AG04450 (cell line): ENCODE data around the gene CHCHD6. TPM values are rescaled to one million over a fixed set of nuclear protein-coding genes. Genes with fewer than 3 reads are reported as not detected.

Experiments
- CTCF ChIA-PET: fragments of 300-600, 350-600 bp; formaldehyde crosslinking; extraction: SDS; loops from one replicate; lab custom pipeline; 2022; ENCODE audit warnings: antibody characterized with exemption, inconsistent platforms; lab: Charles Lee
- POLR2A ChIA-PET: fragments of 350-600 bp; formaldehyde crosslinking; extraction: SDS; loops from one replicate; lab custom pipeline; 2021; ENCODE audit warnings: antibody characterized with exemption, inconsistent platforms; lab: Yijun Ruan, JAX
- DNase-seq: peaks from one replicate; pipeline ENCODE4 v3.0.0-alpha.2; 2011; ENCODE audit warnings: low read depth, low spot score
- H3K27ac ChIP-seq: one replicate; pipeline ENCODE4 v1.5.1; 2012; ENCODE audit warnings: low read depth, low read length, control low read depth
- H3K27me3 ChIP-seq: one replicate; pipeline ENCODE4 v1.6.0; 2012; ENCODE audit warnings: low read length; ENCODE audit not compliant: control insufficient read depth, insufficient read depth
- H3K4me3 ChIP-seq: 2 replicates; pipeline ENCODE4 v1.5.1; 2011; ENCODE audit warnings: mild to moderate bottlenecking, low read depth, low read length, control low read depth
- H3K9me3 ChIP-seq: 2 replicates; pipeline ENCODE4 v1.5.1; 2012; ENCODE audit warnings: low read length; ENCODE audit not compliant: control insufficient read depth, insufficient read depth
- polyA plus RNA-seq: library from polyadenylated mRNA; depleted of rRNA; stranded (reverse); fragments of >200 nt; gene quantifications from 2 replicates; pipeline ENCODE4 v1.2.3, GENCODE V29; 2011
- TF ChIP-seq, protein P1 (sequence below): IDR thresholded peaks from 2 replicates; pipeline ENCODE4 v1.5.1; 2011; ENCODE audit warnings: low read depth, low read length, control low read depth, inconsistent platforms

CHCHD6 gene
- polyA plus RNA-seq, 1 experiment: 14.0 TPM

DNA sequence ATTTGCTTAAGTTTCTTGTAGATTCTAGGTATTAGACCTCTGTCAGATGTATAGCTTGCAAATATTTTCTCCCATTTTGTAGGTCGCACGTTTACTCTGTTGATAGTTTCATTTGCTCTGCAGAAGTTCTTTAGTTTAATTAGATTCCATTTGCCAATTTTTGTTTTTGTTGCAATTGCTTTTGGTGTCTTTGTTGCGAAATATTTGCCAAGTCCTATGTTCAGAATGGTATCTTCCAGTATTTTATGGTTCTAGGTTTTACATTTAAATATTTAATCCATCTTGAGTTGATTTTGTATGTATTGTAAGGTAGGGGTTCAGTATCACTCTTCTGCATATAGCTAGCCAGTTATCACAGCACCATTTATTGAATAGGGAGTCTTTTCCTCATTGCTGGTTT is 64.9 kb downstream of the CHCHD6 start:
- CTCF ChIA-PET: no interaction called here
- POLR2A ChIA-PET: no interaction called here
- Histone ChIP-seq H3K4me3 (no peak overlapping the region), H3K27me3 (no peaks in the 10 kb centered on the region), H3K9me3 (no peaks in the 10 kb centered on the region; the same call in 1 of the 2 replicates), H3K27ac (no peak overlapping the region)
- no peak for DNase-seq
- TF ChIP-seq, protein P1, sequence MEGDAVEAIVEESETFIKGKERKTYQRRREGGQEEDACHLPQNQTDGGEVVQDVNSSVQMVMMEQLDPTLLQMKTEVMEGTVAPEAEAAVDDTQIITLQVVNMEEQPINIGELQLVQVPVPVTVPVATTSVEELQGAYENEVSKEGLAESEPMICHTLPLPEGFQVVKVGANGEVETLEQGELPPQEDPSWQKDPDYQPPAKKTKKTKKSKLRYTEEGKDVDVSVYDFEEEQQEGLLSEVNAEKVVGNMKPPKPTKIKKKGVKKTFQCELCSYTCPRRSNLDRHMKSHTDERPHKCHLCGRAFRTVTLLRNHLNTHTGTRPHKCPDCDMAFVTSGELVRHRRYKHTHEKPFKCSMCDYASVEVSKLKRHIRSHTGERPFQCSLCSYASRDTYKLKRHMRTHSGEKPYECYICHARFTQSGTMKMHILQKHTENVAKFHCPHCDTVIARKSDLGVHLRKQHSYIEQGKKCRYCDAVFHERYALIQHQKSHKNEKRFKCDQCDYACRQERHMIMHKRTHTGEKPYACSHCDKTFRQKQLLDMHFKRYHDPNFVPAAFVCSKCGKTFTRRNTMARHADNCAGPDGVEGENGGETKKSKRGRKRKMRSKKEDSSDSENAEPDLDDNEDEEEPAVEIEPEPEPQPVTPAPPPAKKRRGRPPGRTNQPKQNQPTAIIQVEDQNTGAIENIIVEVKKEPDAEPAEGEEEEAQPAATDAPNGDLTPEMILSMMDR: no peak

DNA sequence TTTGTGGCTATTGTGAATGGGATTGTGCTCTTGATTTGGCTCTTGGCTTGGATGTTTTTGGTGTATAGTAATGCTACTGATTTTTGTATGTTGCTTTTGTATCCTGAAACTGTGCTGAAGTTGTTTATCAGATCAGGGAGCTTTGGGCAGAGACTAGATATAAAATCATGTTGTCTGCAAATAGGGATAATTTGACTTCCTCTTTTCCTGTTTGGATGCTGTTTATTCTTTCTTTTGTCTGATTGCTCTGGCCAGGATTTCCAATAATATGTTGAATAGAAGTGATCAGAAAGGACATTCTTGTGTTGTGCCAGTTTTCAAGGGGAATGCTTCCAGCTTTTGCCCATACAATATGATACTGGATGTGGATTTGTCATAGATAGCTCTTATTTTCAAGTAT is 66.1 kb downstream of the CHCHD6 start:
- TF ChIP-seq, protein P1: no peak
- Histone ChIP-seq H3K27ac (no peak overlapping the region), H3K9me3 (no peaks in the 10 kb centered on the region; the same call in 1 of the 2 replicates), H3K4me3 (no peak overlapping the region), H3K27me3 (no peaks in the 10 kb centered on the region)
- POLR2A ChIA-PET: no interaction called here
- CTCF ChIA-PET: interaction anchor here (0.9 to 1.2 kb wide), 2 partner anchors 18 kb away, joined by 4 read pairs; no protein-coding TSS in a partner anchor
- no peak for DNase-seq

DNA sequence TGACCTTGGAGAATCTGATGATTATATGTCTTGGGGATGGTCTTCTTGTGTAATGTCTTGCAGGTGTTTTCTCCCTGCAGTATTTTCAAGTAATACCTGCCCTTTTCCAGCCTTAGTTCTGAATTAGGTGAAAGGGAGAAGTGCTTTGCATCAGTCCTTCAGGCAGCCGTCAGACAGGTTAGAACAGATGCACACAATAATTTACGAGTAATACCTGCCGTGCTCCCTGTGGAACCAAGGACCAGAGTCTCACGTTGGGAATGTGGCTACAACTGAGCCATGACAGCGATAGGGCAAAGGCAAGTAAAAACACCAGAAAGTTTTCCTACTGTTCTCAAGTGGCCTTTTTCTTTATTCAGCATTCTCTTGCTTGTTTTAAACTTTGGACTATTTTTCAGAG is 69.1 kb downstream of the CHCHD6 start:
- Histone ChIP-seq H3K27ac (no peak overlapping the region), H3K9me3 (no peaks in the 10 kb centered on the region; the same call in 1 of the 2 replicates), H3K27me3 (no peaks in the 10 kb centered on the region), H3K4me3 (no peak overlapping the region)
- ChIA-PET POLR2A (interaction anchor here (0.7 kb wide), 1 partner anchor 9 kb away, joined by 10 read pairs; no protein-coding TSS in a partner anchor), CTCF (interaction anchor here (0.6 kb wide), 1 partner anchor 350 kb away, joined by 3 read pairs; no protein-coding TSS in a partner anchor)
- TF ChIP-seq, protein P1: no peak
- DNase-seq: no peak

DNA sequence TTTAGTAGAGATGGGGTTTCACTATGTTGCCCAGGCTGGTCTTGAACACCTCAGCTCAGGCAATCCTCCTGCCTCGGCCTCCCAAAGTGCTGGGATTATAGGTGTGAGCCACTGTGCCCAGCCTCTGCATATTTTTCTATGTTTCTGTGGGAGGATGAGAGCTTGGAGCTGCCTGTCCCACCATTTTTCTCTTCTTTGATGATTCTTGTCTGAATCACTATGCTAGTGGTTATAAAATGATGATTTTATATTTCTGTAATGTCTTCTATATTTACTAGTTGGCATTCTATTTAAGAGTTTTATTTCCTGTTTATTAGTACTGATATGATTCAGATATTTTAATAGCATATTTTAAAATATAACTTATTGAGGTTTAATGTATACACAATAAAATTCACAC is 69.7 kb downstream of the CHCHD6 start:
- Histone ChIP-seq H3K9me3 (no peaks in the 10 kb centered on the region; the same call in 1 of the 2 replicates), H3K27ac (no peak overlapping the region), H3K4me3 (no peak overlapping the region), H3K27me3 (no peaks in the 10 kb centered on the region)
- no peak for DNase-seq
- CTCF ChIA-PET: no interaction called here
- POLR2A ChIA-PET: interaction anchor here (0.7 to 0.9 kb wide), 2 partner anchors 8 to 37 kb away, joined by 3 to 10 read pairs; no protein-coding TSS in a partner anchor
- TF ChIP-seq, protein P1: no peak

DNA sequence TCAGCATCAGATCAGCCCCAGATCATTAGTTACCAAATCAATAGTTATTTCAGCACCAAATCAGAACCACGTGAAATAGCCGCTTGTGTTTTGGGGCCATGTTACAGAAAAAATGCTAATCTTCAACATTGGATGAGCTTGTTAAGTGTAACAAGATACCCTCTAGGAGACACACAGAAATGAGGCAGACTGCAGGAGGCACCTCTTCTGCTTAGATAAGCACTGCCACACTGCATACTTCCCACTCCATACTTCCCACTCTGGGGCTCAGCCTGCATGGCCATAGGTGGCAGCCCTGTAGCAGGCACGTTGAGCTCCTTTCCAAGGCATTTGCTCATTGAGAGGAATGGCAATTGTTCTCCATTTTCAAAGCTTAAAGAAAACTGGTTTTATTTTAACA is 73.3 kb downstream of the CHCHD6 start:
- DNase-seq: no peak
- CTCF ChIA-PET: interaction anchor here (1.2 kb wide), 1 partner anchor 25 kb away, joined by 11 read pairs; no protein-coding TSS in a partner anchor
- no peaks in the 10 kb centered on the region for H3K9me3 ChIP-seq
- H3K4me3 ChIP-seq: no peak overlapping the region
- POLR2A ChIA-PET: no interaction called here
- H3K27ac ChIP-seq: no peak overlapping the region
- no peaks in the 10 kb centered on the region for H3K27me3 ChIP-seq
- TF ChIP-seq, protein P1: no peak
